ENCODE data around the gene C1orf87. TPM values are rescaled to one million over a fixed set of nuclear protein-coding genes. Genes with fewer than 3 reads are reported as not detected.

C1orf87 gene
- total and polyA plus RNA-seq, 4 donors, result 4.3 to 13.8 (median 7.7) TPM

GRCh38 chr1:60031146-60031545, 42.4 kb downstream of the C1orf87 start:
- 78 to 93% methylated on average over 3 of the region's 3 CpGs for WGBS, 2 donors
- DNase-seq (no peak), ATAC-seq (ENCODE audit: insufficient read depth, low FRiP score) (no peak)
- H3K36me3 ChIP-seq (ENCODE audit: control insufficient read depth in 4 of 4, insufficient read depth in 4 of 4, low read length in 4 of 4), result no peaks in the 10 kb centered on the region
- H3K4me3 ChIP-seq, result no peak overlapping the region
- H3K27me3 ChIP-seq (ENCODE audit: control insufficient read depth in 3 of 3, insufficient read depth in 3 of 3, low read length in 2 of 3), result no peaks in the 10 kb centered on the region
- H3K27ac ChIP-seq (ENCODE audit: low read depth in 1 of 2, low read length in 1 of 2), result no peak overlapping the region
- TF ChIP-seq CTCF (IDR thresholded peaks at IDR 0.05; ENCODE audit: control extremely low read depth, extremely low read depth), result no peak
- no peak overlapping the region for H3K9ac ChIP-seq (ENCODE audit: insufficient read depth in 1 of 2, low read length in 2 of 2)
- H3K9me3 ChIP-seq (ENCODE audit: control insufficient read depth in 4 of 4, insufficient read depth in 3 of 4, low read length in 3 of 4), result peaks cover 0 to 2% (median 0%) of the 10 kb centered on the region in 4 donors
- no peaks in the 10 kb centered on the region for H3K4me1 ChIP-seq (ENCODE audit: control insufficient read depth in 5 of 5, insufficient read depth in 5 of 5, low read length in 5 of 5)

DNA sequence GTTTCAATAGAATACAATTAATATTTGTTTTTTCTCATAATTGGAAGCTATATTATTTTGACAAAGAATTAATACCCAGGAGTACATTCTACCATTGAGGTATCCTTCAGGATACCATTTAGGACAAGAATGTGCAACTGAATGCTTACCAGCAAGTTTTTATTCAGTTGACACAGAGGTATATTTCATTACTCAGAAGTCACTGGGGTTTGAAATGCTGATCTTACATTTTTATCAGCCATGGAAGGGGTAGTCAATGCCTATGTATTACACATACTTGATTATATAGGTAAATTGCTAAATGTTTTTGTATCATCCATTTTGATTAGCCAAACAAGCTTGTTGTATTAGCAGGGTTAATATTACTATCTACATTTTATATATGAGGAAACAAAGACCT, 48.0 kb downstream of the C1orf87 start:
- Histone ChIP-seq H3K9ac (ENCODE audit: insufficient read depth in 1 of 2, low read length in 2 of 2) (no peak overlapping the region), H3K4me3 (no peak overlapping the region), H3K4me1 (ENCODE audit: control insufficient read depth in 5 of 5, insufficient read depth in 5 of 5, low read length in 5 of 5) (no peaks in the 10 kb centered on the region), H3K36me3 (ENCODE audit: control insufficient read depth in 4 of 4, insufficient read depth in 4 of 4, low read length in 4 of 4) (no peaks in the 10 kb centered on the region), H3K27ac (ENCODE audit: low read depth in 1 of 2, low read length in 1 of 2) (no peak overlapping the region), H3K27me3 (ENCODE audit: control insufficient read depth in 3 of 3, insufficient read depth in 3 of 3, low read length in 2 of 3) (no peaks in the 10 kb centered on the region), H3K9me3 (ENCODE audit: control insufficient read depth in 4 of 4, insufficient read depth in 3 of 4, low read length in 3 of 4) (peaks cover 0 to 2% (median 0%) of the 10 kb centered on the region in 4 donors)
- no peak for DNase-seq
- no peak for ATAC-seq (ENCODE audit: insufficient read depth, low FRiP score)
- no peak for TF ChIP-seq CTCF (IDR thresholded peaks at IDR 0.05; ENCODE audit: control extremely low read depth, extremely low read depth)

GRCh38 chr1:60017508-60018205, 55.9 kb downstream of the C1orf87 start:
- DNase-seq, result no peak
- Histone ChIP-seq H3K9me3 (ENCODE audit: control insufficient read depth in 4 of 4, insufficient read depth in 3 of 4, low read length in 3 of 4) (peaks cover 0 to 3% (median 0%) of the 10 kb centered on the region in 4 donors), H3K4me1 (ENCODE audit: control insufficient read depth in 5 of 5, insufficient read depth in 5 of 5, low read length in 5 of 5) (no peaks in the 10 kb centered on the region), H3K36me3 (ENCODE audit: control insufficient read depth in 4 of 4, insufficient read depth in 4 of 4, low read length in 4 of 4) (no peaks in the 10 kb centered on the region), H3K9ac (ENCODE audit: insufficient read depth in 1 of 2, low read length in 2 of 2) (no peak overlapping the region), H3K4me3 (no peak overlapping the region), H3K27me3 (ENCODE audit: control insufficient read depth in 3 of 3, insufficient read depth in 3 of 3, low read length in 2 of 3) (no peaks in the 10 kb centered on the region), H3K27ac (ENCODE audit: low read depth in 1 of 2, low read length in 1 of 2) (no peak overlapping the region)
- ATAC-seq (ENCODE audit: insufficient read depth, low FRiP score), result no peak
- TF ChIP-seq CTCF (IDR thresholded peaks at IDR 0.05; ENCODE audit: control extremely low read depth, extremely low read depth), result no peak
- 76 to 86% methylated on average over 4 of the region's 4 CpGs for WGBS, 2 donors

DNA sequence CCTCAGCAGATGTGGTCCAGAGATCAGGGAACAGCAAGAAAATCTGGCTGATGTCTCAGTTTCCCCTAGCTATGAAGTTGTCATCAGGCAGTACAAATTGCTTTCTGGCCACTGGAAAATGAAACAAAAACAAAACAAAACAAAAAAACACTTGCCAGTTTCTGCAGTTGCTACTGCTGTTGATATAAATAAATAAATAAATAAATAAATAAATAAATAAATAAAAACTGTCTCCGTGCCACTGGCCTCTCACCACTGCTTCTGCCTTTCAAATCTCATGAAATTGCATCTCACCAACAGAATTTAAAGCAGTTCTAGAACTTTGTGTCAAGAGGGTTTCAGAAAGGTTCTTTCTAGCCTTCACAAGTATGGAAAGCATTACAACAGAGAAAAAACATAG, 62.9 kb downstream of the C1orf87 start:
- 80 to 86% methylated on average over 1 of the region's 1 CpG for WGBS, 2 donors
- ATAC-seq (ENCODE audit: insufficient read depth, low FRiP score) (no peak), DNase-seq (no peak)
- Histone ChIP-seq H3K4me1 (ENCODE audit: control insufficient read depth in 5 of 5, insufficient read depth in 5 of 5, low read length in 5 of 5) (no peaks in the 10 kb centered on the region), H3K9ac (ENCODE audit: insufficient read depth in 1 of 2, low read length in 2 of 2) (no peak overlapping the region), H3K27me3 (ENCODE audit: control insufficient read depth in 3 of 3, insufficient read depth in 3 of 3, low read length in 2 of 3) (no peaks in the 10 kb centered on the region), H3K4me3 (no peak overlapping the region), H3K36me3 (ENCODE audit: control insufficient read depth in 4 of 4, insufficient read depth in 4 of 4, low read length in 4 of 4) (no peaks in the 10 kb centered on the region), H3K27ac (ENCODE audit: low read depth in 1 of 2, low read length in 1 of 2) (no peak overlapping the region), H3K9me3 (ENCODE audit: control insufficient read depth in 4 of 4, insufficient read depth in 3 of 4, low read length in 3 of 4) (no peaks in the 10 kb centered on the region)
- TF ChIP-seq CTCF (IDR thresholded peaks at IDR 0.05; ENCODE audit: control extremely low read depth, extremely low read depth), result no peak
